Lower leg skin (tissue), 3 donors: ENCODE data around the gene SDC4.

Source experiments
- POLR2A ChIP-seq, 2 donors: fragments of 450-650 bp; IDR thresholded peaks; one replicate each; pipeline ENCODE4 v1.6.1; 2016 to 2017; ENCODE audit warnings: antibody characterized with exemption in 2 of 2, mild to moderate bottlenecking in 1 of 2, moderate library complexity in 1 of 2
- TF ChIP-seq, protein P1 (sequence below), 3 donors: fragments of 450-650 bp; IDR thresholded peaks; one replicate each; pipeline ENCODE4 v1.5.1; 2016; ENCODE audit warnings: antibody characterized with exemption in 3 of 3, mild to moderate bottlenecking in 3 of 3, moderate library complexity in 2 of 3

GRCh38 chr20:45283551-45284057 lies 64.6 kb downstream of the SDC4 start:
- TF ChIP-seq, protein P1, sequence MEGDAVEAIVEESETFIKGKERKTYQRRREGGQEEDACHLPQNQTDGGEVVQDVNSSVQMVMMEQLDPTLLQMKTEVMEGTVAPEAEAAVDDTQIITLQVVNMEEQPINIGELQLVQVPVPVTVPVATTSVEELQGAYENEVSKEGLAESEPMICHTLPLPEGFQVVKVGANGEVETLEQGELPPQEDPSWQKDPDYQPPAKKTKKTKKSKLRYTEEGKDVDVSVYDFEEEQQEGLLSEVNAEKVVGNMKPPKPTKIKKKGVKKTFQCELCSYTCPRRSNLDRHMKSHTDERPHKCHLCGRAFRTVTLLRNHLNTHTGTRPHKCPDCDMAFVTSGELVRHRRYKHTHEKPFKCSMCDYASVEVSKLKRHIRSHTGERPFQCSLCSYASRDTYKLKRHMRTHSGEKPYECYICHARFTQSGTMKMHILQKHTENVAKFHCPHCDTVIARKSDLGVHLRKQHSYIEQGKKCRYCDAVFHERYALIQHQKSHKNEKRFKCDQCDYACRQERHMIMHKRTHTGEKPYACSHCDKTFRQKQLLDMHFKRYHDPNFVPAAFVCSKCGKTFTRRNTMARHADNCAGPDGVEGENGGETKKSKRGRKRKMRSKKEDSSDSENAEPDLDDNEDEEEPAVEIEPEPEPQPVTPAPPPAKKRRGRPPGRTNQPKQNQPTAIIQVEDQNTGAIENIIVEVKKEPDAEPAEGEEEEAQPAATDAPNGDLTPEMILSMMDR (IDR thresholded peaks at IDR 0.05): no peak
- TF ChIP-seq POLR2A (IDR thresholded peaks at IDR 0.05): no peak
